ENCODE data around the gene TBC1D8. TPM values are rescaled to one million over a fixed set of nuclear protein-coding genes. Genes with fewer than 3 reads are reported as not detected.

Gene TBC1D8
- total and polyA plus RNA-seq, 4 donors, result 10.4 to 38.6 (median 13.4) TPM

DNA sequence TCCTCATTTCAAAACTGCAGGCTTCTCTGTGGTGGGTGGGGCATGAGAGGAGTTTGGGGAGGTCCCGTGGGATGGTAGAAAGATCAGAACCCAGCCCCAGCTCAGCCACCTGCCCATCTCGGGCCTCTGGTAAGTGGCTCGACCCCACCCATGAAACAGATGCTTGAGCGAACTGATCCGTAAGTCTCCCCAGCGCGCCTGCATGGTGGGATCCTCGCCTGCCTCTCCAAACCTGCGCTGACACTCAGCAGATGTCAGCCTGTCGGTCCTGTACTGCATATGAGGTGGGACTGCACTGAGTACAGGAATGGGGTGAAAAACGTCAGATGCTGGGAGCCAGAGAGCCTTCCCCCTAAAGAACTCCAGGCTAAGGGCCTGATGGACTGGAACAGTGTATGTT lies 165.0 kb downstream of the TBC1D8 start (continued):
- TF ChIP-seq, protein P1, sequence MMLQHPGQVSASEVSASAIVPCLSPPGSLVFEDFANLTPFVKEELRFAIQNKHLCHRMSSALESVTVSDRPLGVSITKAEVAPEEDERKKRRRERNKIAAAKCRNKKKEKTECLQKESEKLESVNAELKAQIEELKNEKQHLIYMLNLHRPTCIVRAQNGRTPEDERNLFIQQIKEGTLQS (IDR thresholded peaks at IDR 0.05), result no peak
- TF ChIP-seq JUND (IDR thresholded peaks at IDR 0.05), result no peak

GRCh38 chr2:100984892-100985307 lies 166.3 kb downstream of the TBC1D8 start:
- peaks cover 0 to 4% (median 0%) of the 10 kb centered on the region in 4 donors for H3K4me1 ChIP-seq (ENCODE audit: control insufficient read depth in 4 of 4, insufficient read depth in 4 of 4, low read length in 3 of 4)
- WGBS, result 34% methylated on average over 7 of the region's 7 CpGs
- DNase-seq (ENCODE audit: low spot score), result peak; percentile 75
- no peak overlapping the region for H3K4me3 ChIP-seq (ENCODE audit: low read depth in 1 of 3, low read length in 3 of 3)
- TF ChIP-seq SP1 (IDR thresholded peaks at IDR 0.05) (no peak), RAD21 (IDR thresholded peaks at IDR 0.05) (peak; percentile 96 to 98), EGR1 (IDR thresholded peaks at IDR 0.05; ENCODE audit: low read depth in 2 of 2) (no peak), CTCF (IDR thresholded peaks at IDR 0.05; ENCODE audit: low read depth, low read length, missing input control) (peak; percentile 87)
- TF ChIP-seq, protein P2, sequence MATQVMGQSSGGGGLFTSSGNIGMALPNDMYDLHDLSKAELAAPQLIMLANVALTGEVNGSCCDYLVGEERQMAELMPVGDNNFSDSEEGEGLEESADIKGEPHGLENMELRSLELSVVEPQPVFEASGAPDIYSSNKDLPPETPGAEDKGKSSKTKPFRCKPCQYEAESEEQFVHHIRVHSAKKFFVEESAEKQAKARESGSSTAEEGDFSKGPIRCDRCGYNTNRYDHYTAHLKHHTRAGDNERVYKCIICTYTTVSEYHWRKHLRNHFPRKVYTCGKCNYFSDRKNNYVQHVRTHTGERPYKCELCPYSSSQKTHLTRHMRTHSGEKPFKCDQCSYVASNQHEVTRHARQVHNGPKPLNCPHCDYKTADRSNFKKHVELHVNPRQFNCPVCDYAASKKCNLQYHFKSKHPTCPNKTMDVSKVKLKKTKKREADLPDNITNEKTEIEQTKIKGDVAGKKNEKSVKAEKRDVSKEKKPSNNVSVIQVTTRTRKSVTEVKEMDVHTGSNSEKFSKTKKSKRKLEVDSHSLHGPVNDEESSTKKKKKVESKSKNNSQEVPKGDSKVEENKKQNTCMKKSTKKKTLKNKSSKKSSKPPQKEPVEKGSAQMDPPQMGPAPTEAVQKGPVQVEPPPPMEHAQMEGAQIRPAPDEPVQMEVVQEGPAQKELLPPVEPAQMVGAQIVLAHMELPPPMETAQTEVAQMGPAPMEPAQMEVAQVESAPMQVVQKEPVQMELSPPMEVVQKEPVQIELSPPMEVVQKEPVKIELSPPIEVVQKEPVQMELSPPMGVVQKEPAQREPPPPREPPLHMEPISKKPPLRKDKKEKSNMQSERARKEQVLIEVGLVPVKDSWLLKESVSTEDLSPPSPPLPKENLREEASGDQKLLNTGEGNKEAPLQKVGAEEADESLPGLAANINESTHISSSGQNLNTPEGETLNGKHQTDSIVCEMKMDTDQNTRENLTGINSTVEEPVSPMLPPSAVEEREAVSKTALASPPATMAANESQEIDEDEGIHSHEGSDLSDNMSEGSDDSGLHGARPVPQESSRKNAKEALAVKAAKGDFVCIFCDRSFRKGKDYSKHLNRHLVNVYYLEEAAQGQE (IDR thresholded peaks at IDR 0.05), result no peak
- no peaks in the 10 kb centered on the region for H3K9me3 ChIP-seq (ENCODE audit: control insufficient read depth in 4 of 4, low read length in 3 of 4)
- H3K27me3 ChIP-seq (ENCODE audit: control insufficient read depth in 4 of 4, insufficient read depth in 4 of 4, low read length in 3 of 4), result no peaks in the 10 kb centered on the region
- H3K36me3 ChIP-seq (ENCODE audit: control insufficient read depth in 4 of 4, insufficient read depth in 3 of 4, low read depth in 1 of 4, low read length in 3 of 4), result peaks cover 0 to 15% (median 2%) of the 10 kb centered on the region in 4 donors
- no peak overlapping the region for H3K9ac ChIP-seq (ENCODE audit: low read depth in 1 of 2, low read length in 2 of 2)
- no peak overlapping the region for H3K27ac ChIP-seq (ENCODE audit: low read depth in 1 of 2, low read length in 2 of 2)

- WGBS, result 76% methylated on average over 11 of the region's 11 CpGs
- Histone ChIP-seq H3K9me3 (ENCODE audit: control insufficient read depth in 4 of 4, low read length in 3 of 4) (no peaks in the 10 kb centered on the region), H3K36me3 (ENCODE audit: control insufficient read depth in 4 of 4, insufficient read depth in 3 of 4, low read depth in 1 of 4, low read length in 3 of 4) (peaks cover 0 to 17% (median 3%) of the 10 kb centered on the region in 4 donors), H3K9ac (ENCODE audit: low read depth in 1 of 2, low read length in 2 of 2) (no peak overlapping the region), H3K4me1 (ENCODE audit: control insufficient read depth in 4 of 4, insufficient read depth in 4 of 4, low read length in 3 of 4) (peaks cover 0 to 4% (median 0%) of the 10 kb centered on the region in 4 donors), H3K4me3 (ENCODE audit: low read depth in 1 of 3, low read length in 3 of 3) (no peak overlapping the region), H3K27ac (ENCODE audit: low read depth in 1 of 2, low read length in 2 of 2) (peak overlapping the region in 1 of 2 donors; percentile 7), H3K27me3 (ENCODE audit: control insufficient read depth in 4 of 4, insufficient read depth in 4 of 4, low read length in 3 of 4) (no peaks in the 10 kb centered on the region)
- TF ChIP-seq NR2F2 (IDR thresholded peaks at IDR 0.05), result peak; percentile 95
- peak; percentile 18 for TF ChIP-seq SP1 (IDR thresholded peaks at IDR 0.05)
- no peak for TF ChIP-seq RXRA (IDR thresholded peaks at IDR 0.05)
- TF ChIP-seq YY1 (IDR thresholded peaks at IDR 0.05), result no peak
- peak in 1 of 2 donors; percentile 23 for TF ChIP-seq RAD21 (IDR thresholded peaks at IDR 0.05)
- no peak for DNase-seq (ENCODE audit: low spot score)
These were observed 167.4 kb downstream of the TBC1D8 start for GRCh38 chr2:100983684-100984310.
